Left kidney (tissue), 2 donors: ENCODE measurements around the gene CYP3A7. TPM values are rescaled to one million over a fixed set of nuclear protein-coding genes. Genes with fewer than 3 reads are reported as not detected.
"Not testable (repeated sequence)": the region's sequence is repeated elsewhere in the genome, so short reads cannot be mapped to it uniquely, and the experiment has no call there.

Experiments
- DNase-seq: peaks from one replicate; pipeline ENCODE4 v3.0.0-alpha.2; 2013
- polyA plus RNA-seq: library from polyadenylated mRNA; unstranded; fragments of 120-200 nt; gene quantifications from one replicate; pipeline ENCODE4 v1.2.1, GENCODE V29; 2013; ENCODE audit not compliant: insufficient read length

CYP3A7 gene
- polyA plus RNA-seq, 1 donor: 1.2 TPM

DNA sequence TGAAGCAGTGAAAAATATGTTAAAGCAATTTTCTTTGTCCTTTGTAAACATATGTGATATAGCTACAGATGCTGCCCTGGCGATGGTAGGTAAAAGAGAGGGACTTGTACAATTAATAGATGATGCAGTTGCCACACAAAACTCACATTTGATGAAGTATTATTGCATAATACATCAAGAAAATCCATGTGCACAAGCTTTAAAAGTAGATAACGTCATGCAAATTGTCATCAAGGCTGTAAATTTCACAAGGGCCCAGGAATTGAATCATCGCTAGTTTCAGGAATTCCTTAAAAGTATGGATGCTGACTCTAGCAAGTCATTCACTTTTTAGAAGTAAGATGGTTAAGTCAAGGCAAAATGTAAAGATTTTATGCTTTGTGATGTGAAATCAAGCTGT is 65.2 kb downstream of the CYP3A7 start:
- no peak for DNase-seq

GRCh38 chr7:99668541-99668940 is 66.5 kb downstream of the CYP3A7 start:
- DNase-seq: no peak

DNA sequence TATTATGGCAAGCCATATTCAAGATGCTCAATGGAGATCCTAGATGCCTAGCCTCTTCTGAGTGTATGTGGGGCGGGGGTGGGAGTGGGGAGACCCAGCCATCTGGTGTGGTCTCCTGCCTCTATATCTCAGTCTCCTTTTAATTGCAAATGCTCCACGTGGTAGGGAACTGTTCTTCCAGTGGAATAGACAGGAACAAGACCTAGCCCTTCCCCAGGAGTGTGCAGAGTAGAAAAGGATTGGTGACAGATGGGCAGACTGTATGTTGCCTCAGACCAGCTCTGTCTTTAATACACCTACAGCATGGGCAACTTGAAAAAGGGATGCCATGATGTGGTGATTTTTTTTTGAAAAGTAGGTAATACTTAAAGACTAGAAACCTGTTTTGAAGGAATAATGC is 67.8 kb downstream of the CYP3A7 start:
- DNase-seq: no peak

- no peak for DNase-seq
These were observed 69.0 kb downstream of the CYP3A7 start for GRCh38 chr7:99666013-99666395.

GRCh38 chr7:99665312-99666012 is 69.5 kb downstream of the CYP3A7 start:
- DNase-seq: no peak

DNA sequence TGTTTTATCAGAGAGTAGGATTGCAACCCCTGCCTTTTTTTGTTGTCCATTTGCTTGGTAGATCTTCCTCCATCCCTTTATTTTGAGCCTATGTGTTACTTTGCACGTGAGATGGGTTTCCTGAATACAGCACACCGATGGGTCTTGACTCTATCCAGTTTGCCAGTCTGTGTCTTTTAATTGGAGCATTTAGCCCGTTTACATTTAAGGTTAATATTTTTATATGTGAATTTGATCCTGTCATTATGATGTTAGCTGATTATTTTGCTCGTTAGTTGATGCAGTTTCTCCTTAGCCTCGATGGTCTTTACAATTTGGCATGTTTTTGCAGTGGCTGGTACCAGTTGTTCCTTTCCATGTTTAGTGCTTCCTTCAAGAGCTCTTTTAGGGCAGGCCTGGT is 77.1 kb downstream of the CYP3A7 start:
- not testable (repeated sequence) for DNase-seq

Other genes with a start within 250 kb of the CYP3A7 start
- 18.6 TPM for gene ZNF394, start 234.9 kb downstream of the CYP3A7 start, polyA plus RNA-seq
- 16.8 TPM for gene ZKSCAN5, start 230.5 kb downstream of the CYP3A7 start, polyA plus RNA-seq
- 16.2 TPM for gene FAM200A, start 183.1 kb downstream of the CYP3A7 start, polyA plus RNA-seq
- gene ZNF655, start 176.6 kb downstream of the CYP3A7 start, polyA plus RNA-seq: 114 TPM
- gene TMEM225B, start 136.9 kb downstream of the CYP3A7 start, polyA plus RNA-seq: 2.3 TPM
- gene ZSCAN25, start 118.2 kb downstream of the CYP3A7 start, polyA plus RNA-seq: 20.4 TPM
- 2.7 TPM for gene CYP3A5, start 55.2 kb downstream of the CYP3A7 start, polyA plus RNA-seq
- gene CYP3A4, start 49.0 kb upstream of the CYP3A7 start, polyA plus RNA-seq: 0.42 TPM
- 0.38 TPM for gene CYP3A43, start 92.8 kb upstream of the CYP3A7 start, polyA plus RNA-seq
- 0.22 TPM for gene OR2AE1, start 141.8 kb upstream of the CYP3A7 start, polyA plus RNA-seq
- 37.0 TPM for gene TRIM4, start 184.3 kb upstream of the CYP3A7 start, polyA plus RNA-seq
- gene GJC3, start 194.4 kb upstream of the CYP3A7 start, polyA plus RNA-seq: 0.73 TPM
- 51.8 TPM for gene AZGP1, start 240.8 kb upstream of the CYP3A7 start, polyA plus RNA-seq